ENCODE results near the gene PPFIA3. TPM values are rescaled to one million over a fixed set of nuclear protein-coding genes. Genes with fewer than 3 reads are reported as not detected.

Gene PPFIA3
- total RNA-seq, 1 experiment from 2014 or later = 5.4 TPM

DNA sequence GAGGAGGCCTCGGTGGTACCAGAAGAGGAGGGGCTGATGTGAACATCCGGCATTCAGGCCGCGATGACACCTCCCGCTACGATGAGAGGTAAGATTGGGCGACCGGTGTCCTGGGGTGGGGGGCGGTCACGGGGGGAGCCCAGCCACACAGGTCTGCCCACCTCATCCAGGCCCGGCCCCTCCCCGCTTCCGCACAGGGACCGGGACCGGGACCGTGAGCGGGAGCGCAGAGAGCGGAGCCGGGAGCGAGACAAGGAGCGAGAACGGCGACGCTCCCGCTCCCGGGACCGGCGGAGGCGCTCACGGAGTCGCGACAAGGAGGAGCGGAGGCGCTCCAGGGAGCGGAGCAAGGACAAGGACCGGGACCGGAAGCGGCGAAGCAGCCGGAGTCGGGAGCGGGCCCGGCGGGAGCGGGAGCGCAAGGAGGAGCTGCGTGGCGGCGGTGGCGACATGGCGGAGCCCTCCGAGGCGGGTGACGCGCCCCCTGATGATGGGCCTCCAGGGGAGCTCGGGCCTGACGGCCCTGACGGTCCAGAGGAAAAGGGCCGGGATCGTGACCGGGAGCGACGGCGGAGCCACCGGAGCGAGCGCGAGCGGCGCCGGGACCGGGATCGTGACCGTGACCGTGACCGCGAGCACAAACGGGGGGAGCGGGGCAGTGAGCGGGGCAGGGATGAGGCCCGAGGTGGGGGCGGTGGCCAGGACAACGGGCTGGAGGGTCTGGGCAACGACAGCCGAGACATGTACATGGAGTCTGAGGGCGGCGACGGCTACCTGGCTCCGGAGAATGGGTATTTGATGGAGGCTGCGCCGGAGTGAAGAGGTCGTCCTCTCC, 11.5 kb upstream of the PPFIA3 start:
- Histone ChIP-seq H3K9me3 (ENCODE audit: low read length) (no peaks in the 10 kb centered on the region), H2AFZ (ENCODE audit: low read length) (no peak overlapping the region), H3K9me2 (replicated peaks; ENCODE audit: insufficient read depth, low read length) (no peaks in the 10 kb centered on the region), H3K4me3 (ENCODE audit: low read length) (no peak overlapping the region), H3K4me2 (ENCODE audit: low read depth, low read length, poor library complexity, severe bottlenecking) (no peak overlapping the region), H3K79me2 (ENCODE audit: low read length) (no peaks in the 10 kb centered on the region), H3K27me3 (ENCODE audit: low read length) (no peaks in the 10 kb centered on the region), H3K4me1 (ENCODE audit: low read length) (no peaks in the 10 kb centered on the region), H3K9ac (ENCODE audit: low read length) (no peak overlapping the region), H3K36me3 (ENCODE audit: insufficient read depth, low read length) (peaks cover 46% of the 10 kb centered on the region), H4K20me1 (ENCODE audit: insufficient read depth, low read depth, low read length) (peaks cover 64% of the 10 kb centered on the region), H3K27ac (ENCODE audit: low read length) (no peak overlapping the region)
- no peak for DNase-seq

- Histone ChIP-seq H4K20me1 (ENCODE audit: insufficient read depth, low read depth, low read length) (peaks cover 52% of the 10 kb centered on the region), H3K9ac (ENCODE audit: low read length) (no peak overlapping the region), H3K27me3 (ENCODE audit: low read length) (no peaks in the 10 kb centered on the region), H3K36me3 (ENCODE audit: insufficient read depth, low read length) (peaks cover 44% of the 10 kb centered on the region), H3K9me3 (ENCODE audit: low read length) (no peaks in the 10 kb centered on the region), H3K4me3 (ENCODE audit: low read length) (no peak overlapping the region), H2AFZ (ENCODE audit: low read length) (no peak overlapping the region), H3K79me2 (ENCODE audit: low read length) (no peaks in the 10 kb centered on the region), H3K9me2 (replicated peaks; ENCODE audit: insufficient read depth, low read length) (no peaks in the 10 kb centered on the region), H3K4me1 (ENCODE audit: low read length) (peaks cover 5% of the 10 kb centered on the region), H3K4me2 (ENCODE audit: low read depth, low read length, poor library complexity, severe bottlenecking) (no peak overlapping the region), H3K27ac (ENCODE audit: low read length) (no peak overlapping the region)
- no peak for DNase-seq
These were observed 10.3 kb upstream of the PPFIA3 start for GRCh38 chr19:49109051-49109450.

GRCh38 chr19:49109569-49110233, 9.6 kb upstream of the PPFIA3 start:
- Histone ChIP-seq H3K4me2 (ENCODE audit: low read depth, low read length, poor library complexity, severe bottlenecking) (no peak overlapping the region), H3K79me2 (ENCODE audit: low read length) (no peaks in the 10 kb centered on the region), H3K9me2 (replicated peaks; ENCODE audit: insufficient read depth, low read length) (no peaks in the 10 kb centered on the region), H3K4me3 (ENCODE audit: low read length) (no peak overlapping the region), H3K4me1 (ENCODE audit: low read length) (peaks cover 7% of the 10 kb centered on the region), H3K9me3 (ENCODE audit: low read length) (no peaks in the 10 kb centered on the region), H4K20me1 (ENCODE audit: insufficient read depth, low read depth, low read length) (peaks cover 45% of the 10 kb centered on the region), H2AFZ (ENCODE audit: low read length) (no peak overlapping the region), H3K36me3 (ENCODE audit: insufficient read depth, low read length) (peaks cover 40% of the 10 kb centered on the region), H3K9ac (ENCODE audit: low read length) (no peak overlapping the region), H3K27me3 (ENCODE audit: low read length) (no peaks in the 10 kb centered on the region), H3K27ac (ENCODE audit: low read length) (no peak overlapping the region)
- no peak for DNase-seq

GRCh38 chr19:49110567-49110966, 8.8 kb upstream of the PPFIA3 start:
- Histone ChIP-seq H3K4me2 (ENCODE audit: low read depth, low read length, poor library complexity, severe bottlenecking) (no peak overlapping the region), H3K4me1 (ENCODE audit: low read length) (peaks cover 13% of the 10 kb centered on the region), H3K27me3 (ENCODE audit: low read length) (no peaks in the 10 kb centered on the region), H3K9ac (ENCODE audit: low read length) (no peak overlapping the region), H3K79me2 (ENCODE audit: low read length) (no peaks in the 10 kb centered on the region), H2AFZ (ENCODE audit: low read length) (no peak overlapping the region), H3K4me3 (ENCODE audit: low read length) (no peak overlapping the region), H3K27ac (ENCODE audit: low read length) (no peak overlapping the region), H4K20me1 (ENCODE audit: insufficient read depth, low read depth, low read length) (peaks cover 41% of the 10 kb centered on the region), H3K9me3 (ENCODE audit: low read length) (no peaks in the 10 kb centered on the region), H3K36me3 (ENCODE audit: insufficient read depth, low read length) (peaks cover 34% of the 10 kb centered on the region), H3K9me2 (replicated peaks; ENCODE audit: insufficient read depth, low read length) (no peaks in the 10 kb centered on the region)
- no peak for DNase-seq

GRCh38 chr19:49111218-49111998, 7.9 kb upstream of the PPFIA3 start:
- H3K36me3 ChIP-seq (ENCODE audit: insufficient read depth, low read length) = peaks cover 27% of the 10 kb centered on the region
- no peak for DNase-seq
- H3K27ac ChIP-seq (ENCODE audit: low read length) = no peak overlapping the region
- H3K4me2 ChIP-seq (ENCODE audit: low read depth, low read length, poor library complexity, severe bottlenecking) = no peak overlapping the region
- no peaks in the 10 kb centered on the region for H3K27me3 ChIP-seq (ENCODE audit: low read length)
- no peaks in the 10 kb centered on the region for H3K9me3 ChIP-seq (ENCODE audit: low read length)
- H3K79me2 ChIP-seq (ENCODE audit: low read length) = no peaks in the 10 kb centered on the region
- no peak overlapping the region for H3K4me3 ChIP-seq (ENCODE audit: low read length)
- H3K4me1 ChIP-seq (ENCODE audit: low read length) = peaks cover 19% of the 10 kb centered on the region
- H4K20me1 ChIP-seq (ENCODE audit: insufficient read depth, low read depth, low read length) = peaks cover 34% of the 10 kb centered on the region
- H3K9me2 ChIP-seq (replicated peaks; ENCODE audit: insufficient read depth, low read length) = no peaks in the 10 kb centered on the region
- H3K9ac ChIP-seq (ENCODE audit: low read length) = no peak overlapping the region
- H2AFZ ChIP-seq (ENCODE audit: low read length) = no peak overlapping the region

DNA sequence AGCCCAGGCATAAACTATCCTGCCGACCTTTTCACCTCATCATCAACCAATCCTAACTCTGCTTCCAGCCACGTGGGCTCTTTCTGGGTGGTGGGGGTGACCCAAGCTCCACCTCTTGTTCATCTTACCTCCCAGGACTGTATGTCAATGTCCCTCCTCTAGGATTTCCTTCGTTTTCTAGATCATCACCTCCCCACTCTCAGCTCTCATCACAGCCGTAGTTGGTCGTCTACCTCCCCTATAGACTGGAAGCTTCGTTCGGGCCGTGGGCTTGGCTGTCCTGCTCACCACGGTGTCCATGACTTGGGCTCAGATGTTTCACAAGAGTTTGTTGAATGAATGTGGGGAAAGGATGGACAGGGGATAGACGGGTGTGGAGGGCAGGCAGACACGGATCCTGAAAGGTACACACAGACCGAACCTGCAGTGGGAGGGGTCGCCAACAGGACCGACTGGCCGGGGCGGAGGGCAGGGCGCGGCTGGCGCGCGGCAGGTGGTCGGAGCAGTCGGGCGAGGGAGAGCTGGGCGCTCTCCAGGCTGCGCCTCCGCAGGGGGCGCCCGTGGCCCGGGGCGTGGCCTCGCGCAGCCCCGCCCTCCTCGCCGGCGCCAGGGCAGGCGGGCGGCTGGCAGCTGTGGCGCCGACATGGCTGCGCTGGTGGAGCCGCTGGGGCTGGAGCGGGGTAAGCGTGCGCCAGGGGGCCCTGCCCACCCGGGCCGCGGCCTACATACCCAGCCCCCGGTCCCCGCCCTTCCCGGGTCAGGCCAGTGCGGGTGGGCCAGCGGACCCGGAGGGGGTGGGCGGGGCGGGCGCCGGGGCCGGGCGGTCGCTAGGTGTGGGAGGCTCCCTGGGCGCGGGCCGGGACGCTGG, 5.3 kb upstream of the PPFIA3 start, which contains the start of gene LIN7B:
LIN7B (plus strand) TSS at position 609 of the 868 bp plus-strand sequence; CDS start at position 644, 35 bp downstream.
- no peaks in the 10 kb centered on the region for H3K9me3 ChIP-seq (ENCODE audit: low read length)
- H2AFZ ChIP-seq (ENCODE audit: low read length) = peak within 1 kb of the TSS; percentile 92
- no peaks in the 10 kb centered on the region for H3K9me2 ChIP-seq (replicated peaks; ENCODE audit: insufficient read depth, low read length)
- no peak within 1 kb of the TSS for H3K27ac ChIP-seq (ENCODE audit: low read length)
- peaks cover 7% of the 10 kb centered on the region; the same call in 1 of the 2 replicates for H3K36me3 ChIP-seq (ENCODE audit: insufficient read depth, low read length)
- H3K4me2 ChIP-seq (ENCODE audit: low read depth, low read length, poor library complexity, severe bottlenecking) = peak within 1 kb of the TSS; percentile 73
- H3K4me1 ChIP-seq (ENCODE audit: low read length) = peaks cover 35% of the 10 kb centered on the region
- H4K20me1 ChIP-seq (ENCODE audit: insufficient read depth, low read depth, low read length) = peaks cover 9% of the 10 kb centered on the region; the same call in 1 of the 2 replicates
- H3K79me2 ChIP-seq (ENCODE audit: low read length) = no peaks in the 10 kb centered on the region
- peak; percentile 94 for DNase-seq
- H3K9ac ChIP-seq (ENCODE audit: low read length) = peak within 1 kb of the TSS; percentile 77
- H3K4me3 ChIP-seq (ENCODE audit: low read length) = peak within 1 kb of the TSS; percentile 85
- no peaks in the 10 kb centered on the region for H3K27me3 ChIP-seq (ENCODE audit: low read length)

DNA sequence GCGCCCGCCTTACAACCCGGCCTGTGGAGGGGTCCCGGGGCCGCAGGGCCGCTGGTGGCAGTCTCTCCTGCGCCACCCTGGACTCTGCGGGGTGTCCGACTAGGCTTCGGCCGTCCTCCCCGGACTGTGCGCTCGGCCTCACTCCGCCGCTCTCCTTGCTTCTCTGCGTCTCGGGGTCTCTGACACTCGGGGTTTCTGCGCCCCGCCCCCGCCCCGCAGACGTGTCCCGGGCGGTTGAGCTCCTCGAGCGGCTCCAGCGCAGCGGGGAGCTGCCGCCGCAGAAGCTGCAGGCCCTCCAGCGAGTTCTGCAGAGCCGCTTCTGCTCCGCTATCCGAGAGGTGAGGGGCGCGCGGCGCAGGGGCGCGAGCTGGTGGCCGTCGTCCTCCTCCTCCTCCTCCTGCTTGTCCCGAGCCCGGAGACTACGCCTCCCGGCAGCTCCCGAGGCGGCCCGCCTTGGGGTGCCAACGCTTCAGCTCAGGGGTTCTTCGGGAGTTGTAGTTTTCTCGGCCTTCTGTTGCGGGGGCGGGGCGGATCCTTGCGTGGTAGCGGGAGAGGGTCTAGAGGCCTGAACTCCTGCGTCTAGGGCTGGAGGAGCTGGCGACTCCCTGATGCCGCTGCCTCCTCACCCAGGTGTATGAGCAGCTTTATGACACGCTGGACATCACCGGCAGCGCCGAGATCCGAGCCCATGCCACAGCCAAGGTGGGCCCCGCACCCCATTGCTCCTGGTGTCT, 4.5 kb upstream of the PPFIA3 start:
- no peaks in the 10 kb centered on the region; the same call in 1 of the 2 replicates for H3K27me3 ChIP-seq (ENCODE audit: low read length)
- H3K4me2 ChIP-seq (ENCODE audit: low read depth, low read length, poor library complexity, severe bottlenecking) = peak overlapping the region; percentile 73
- peak overlapping the region; percentile 82; the same call in 1 of the 2 replicates for H2AFZ ChIP-seq (ENCODE audit: low read length)
- peak overlapping the region; percentile 85 for H3K4me3 ChIP-seq (ENCODE audit: low read length)
- DNase-seq = peak; percentile 64
- no peaks in the 10 kb centered on the region for H3K9me3 ChIP-seq (ENCODE audit: low read length)
- peaks cover 1% of the 10 kb centered on the region; the same call in 1 of the 2 replicates for H4K20me1 ChIP-seq (ENCODE audit: insufficient read depth, low read depth, low read length)
- H3K4me1 ChIP-seq (ENCODE audit: low read length) = peaks cover 41% of the 10 kb centered on the region
- H3K9me2 ChIP-seq (replicated peaks; ENCODE audit: insufficient read depth, low read length) = no peaks in the 10 kb centered on the region
- no peak overlapping the region for H3K27ac ChIP-seq (ENCODE audit: low read length)
- peak overlapping the region; percentile 77 for H3K9ac ChIP-seq (ENCODE audit: low read length)
- H3K79me2 ChIP-seq (ENCODE audit: low read length) = no peaks in the 10 kb centered on the region
- H3K36me3 ChIP-seq (ENCODE audit: insufficient read depth, low read length) = no peaks in the 10 kb centered on the region
